ENCODE data around the gene PHYH. TPM values are rescaled to one million over a fixed set of nuclear protein-coding genes. Genes with fewer than 3 reads are reported as not detected.

PHYH gene
- total RNA-seq, 4 donors from 2014 or later: 16.1 to 90.1 (median 49.2) TPM

- H3K27ac ChIP-seq: no peak overlapping the region
- intact Hi-C loops (cut with DNase I; ENCODE audit: low total_unique reads): no loop called here
- no peaks in the 10 kb centered on the region for H3K36me3 ChIP-seq
- H3K27me3 ChIP-seq: no peaks in the 10 kb centered on the region
- H3K4me3 ChIP-seq: no peak overlapping the region
- H3K4me1 ChIP-seq: no peaks in the 10 kb centered on the region
- DNase-seq: no peak
- in situ Hi-C loops (cut with MboI; ENCODE audit: low pct_ligation_motif_present in 1 of 4, low pct_unique_long_range_greater_than_20kb in 1 of 4, low sequenced_read_pairs in 3 of 4): no loop called here
- no peaks in the 10 kb centered on the region for H3K9me3 ChIP-seq
- no peak for TF ChIP-seq POLR2A (IDR thresholded peaks at IDR 0.05)
- no peak for TF ChIP-seq CTCF (IDR thresholded peaks at IDR 0.05)
- no peak for TF ChIP-seq EP300 (IDR thresholded peaks at IDR 0.05; ENCODE audit: low read depth)
- TF ChIP-seq POLR2AphosphoS5 (IDR thresholded peaks at IDR 0.05): no peak
- 67 to 90% methylated on average over 1 to 7 of the region's 7 CpGs for WGBS, 2 donors (ENCODE audit: low coverage in 1 of 2)
These were observed 10.8 kb upstream of the PHYH start for GRCh38 chr10:13310518-13311176.

- in situ Hi-C loops (cut with MboI; ENCODE audit: low pct_ligation_motif_present in 1 of 4, low pct_unique_long_range_greater_than_20kb in 1 of 4, low sequenced_read_pairs in 3 of 4): no loop called here
- intact Hi-C loops (cut with DNase I; ENCODE audit: low total_unique reads): no loop called here
- H3K27me3 ChIP-seq: no peaks in the 10 kb centered on the region
- DNase-seq: no peak
- no peaks in the 10 kb centered on the region for H3K4me1 ChIP-seq
- H3K9me3 ChIP-seq: no peaks in the 10 kb centered on the region
- H3K4me3 ChIP-seq: no peak overlapping the region
- WGBS, 2 donors (ENCODE audit: low coverage in 1 of 2): 100% methylated on average over 2 of the region's 2 CpGs; no CpG with 5 or more reads in 1 of the 2 donors
- H3K36me3 ChIP-seq: no peaks in the 10 kb centered on the region
- no peak overlapping the region for H3K27ac ChIP-seq
- TF ChIP-seq CTCF (IDR thresholded peaks at IDR 0.05) (no peak), EP300 (IDR thresholded peaks at IDR 0.05; ENCODE audit: low read depth) (no peak), POLR2A (IDR thresholded peaks at IDR 0.05) (no peak), POLR2AphosphoS5 (IDR thresholded peaks at IDR 0.05) (no peak)
These were observed 9.9 kb upstream of the PHYH start for GRCh38 chr10:13309792-13310191.

- H3K27ac ChIP-seq: no peak overlapping the region
- WGBS, 2 donors (ENCODE audit: low coverage in 1 of 2): 79 to 89% methylated on average over 6 of the region's 6 CpGs
- intact Hi-C loops (cut with DNase I; ENCODE audit: low total_unique reads): no loop called here
- TF ChIP-seq POLR2A (IDR thresholded peaks at IDR 0.05) (no peak), EP300 (IDR thresholded peaks at IDR 0.05; ENCODE audit: low read depth) (no peak), CTCF (IDR thresholded peaks at IDR 0.05) (no peak), POLR2AphosphoS5 (IDR thresholded peaks at IDR 0.05) (no peak)
- no peak overlapping the region for H3K4me3 ChIP-seq
- H3K4me1 ChIP-seq: no peaks in the 10 kb centered on the region
- no peaks in the 10 kb centered on the region for H3K36me3 ChIP-seq
- H3K9me3 ChIP-seq: no peaks in the 10 kb centered on the region
- no peaks in the 10 kb centered on the region for H3K27me3 ChIP-seq
- in situ Hi-C loops (cut with MboI; ENCODE audit: low pct_ligation_motif_present in 1 of 4, low pct_unique_long_range_greater_than_20kb in 1 of 4, low sequenced_read_pairs in 3 of 4): no loop called here
- DNase-seq: no peak
These were observed 8.2 kb upstream of the PHYH start for GRCh38 chr10:13308096-13308495.

GRCh38 chr10:13306103-13306502 is 6.2 kb upstream of the PHYH start:
- WGBS, 2 donors (ENCODE audit: low coverage in 1 of 2): 87 to 100% methylated on average over 4 to 6 of the region's 6 CpGs
- peaks cover 0 to 13% (median 11%) of the 10 kb centered on the region in 4 donors for H3K4me1 ChIP-seq
- intact Hi-C loops (cut with DNase I; ENCODE audit: low total_unique reads): no loop called here
- in situ Hi-C loops (cut with MboI; ENCODE audit: low pct_ligation_motif_present in 1 of 4, low pct_unique_long_range_greater_than_20kb in 1 of 4, low sequenced_read_pairs in 3 of 4): no loop called here
- H3K4me3 ChIP-seq: no peak overlapping the region
- H3K9me3 ChIP-seq: no peaks in the 10 kb centered on the region
- no peak for TF ChIP-seq EP300 (IDR thresholded peaks at IDR 0.05; ENCODE audit: low read depth)
- H3K36me3 ChIP-seq: no peaks in the 10 kb centered on the region
- no peak for DNase-seq
- no peaks in the 10 kb centered on the region for H3K27me3 ChIP-seq
- H3K27ac ChIP-seq: no peak overlapping the region

Measured in transverse colon (tissue), 4 donors.